Osteocyte (in vitro differentiated cells): ENCODE results near the gene FOXQ1. TPM values are rescaled to one million over a fixed set of nuclear protein-coding genes. Genes with fewer than 3 reads are reported as not detected.
A peak's percentile ranks its signal among the peaks of the same experiment; 100 is the strongest.

Source experiments
- DNase-seq: peaks from one replicate; pipeline ENCODE4 v3.0.0; 2021; ENCODE audit warnings: mixed read lengths; ENCODE audit not compliant: unreplicated experiment; ENCODE audit errors: extremely low spot score
- H3K27ac Mint-ChIP-seq: one replicate; pipeline ENCODE4 v1.8.0; 2021; ENCODE audit warnings: mild to moderate bottlenecking, mixed read lengths; ENCODE audit not compliant: unreplicated experiment
- H3K27me3 Mint-ChIP-seq: one replicate; pipeline ENCODE4 v1.8.0; 2021; ENCODE audit warnings: mixed read lengths; ENCODE audit not compliant: unreplicated experiment
- H3K36me3 Mint-ChIP-seq: one replicate; pipeline ENCODE4 v1.8.0; 2021; ENCODE audit warnings: mixed read lengths; ENCODE audit not compliant: unreplicated experiment
- H3K4me1 Mint-ChIP-seq: one replicate; pipeline ENCODE4 v1.8.0; 2021; ENCODE audit warnings: mixed read lengths; ENCODE audit not compliant: unreplicated experiment
- H3K4me3 Mint-ChIP-seq: one replicate; pipeline ENCODE4 v1.8.0; 2021; ENCODE audit warnings: mild to moderate bottlenecking, moderate library complexity, mixed read lengths; ENCODE audit not compliant: unreplicated experiment
- H3K9me3 Mint-ChIP-seq: one replicate; pipeline ENCODE4 v1.8.0; 2021; ENCODE audit warnings: mixed read lengths; ENCODE audit not compliant: unreplicated experiment
- total RNA-seq: library from RNA; stranded (reverse); gene quantifications from 2 replicates; pipeline ENCODE4 v1.2.1, GENCODE V29; 2021
- TF ChIP-seq, protein P1 (sequence below): fragments of 200-600 bp; sonication (generic); IDR thresholded peaks from 2 replicates; pipeline ENCODE4 v1.5.0; 2021; ENCODE audit warnings: antibody characterized with exemption, mild to moderate bottlenecking, moderate library complexity

The FOXQ1 gene
- total RNA-seq, 1 donor from 2014 or later = not detected

DNA sequence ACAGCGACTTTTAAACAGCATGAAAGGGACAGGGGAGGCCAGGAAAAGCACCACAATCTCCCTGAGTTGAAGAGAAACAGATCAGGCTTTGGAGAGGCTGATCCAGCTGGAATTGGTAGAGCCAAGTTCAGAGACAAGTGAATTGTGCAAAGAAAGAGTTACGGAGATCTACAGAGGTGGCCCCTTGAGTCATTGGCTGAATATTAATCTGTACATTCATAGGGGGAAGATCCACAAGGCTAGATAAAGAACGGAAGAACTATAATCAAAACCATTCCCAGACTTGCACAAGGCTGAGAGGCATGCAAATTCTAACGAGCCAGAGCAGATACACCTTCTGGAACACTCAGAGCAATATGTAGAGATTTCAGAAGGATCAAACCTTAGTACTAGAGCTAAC is 14.2 kb upstream of the FOXQ1 start:
- Mint-ChIP-seq H3K9me3 (peaks cover 21% of the 10 kb centered on the region), H3K36me3 (no peaks in the 10 kb centered on the region), H3K4me1 (no peaks in the 10 kb centered on the region), H3K4me3 (no peak overlapping the region), H3K27ac (no peak overlapping the region), H3K27me3 (peaks cover 50% of the 10 kb centered on the region)
- no peak for DNase-seq
- TF ChIP-seq, protein P1, sequence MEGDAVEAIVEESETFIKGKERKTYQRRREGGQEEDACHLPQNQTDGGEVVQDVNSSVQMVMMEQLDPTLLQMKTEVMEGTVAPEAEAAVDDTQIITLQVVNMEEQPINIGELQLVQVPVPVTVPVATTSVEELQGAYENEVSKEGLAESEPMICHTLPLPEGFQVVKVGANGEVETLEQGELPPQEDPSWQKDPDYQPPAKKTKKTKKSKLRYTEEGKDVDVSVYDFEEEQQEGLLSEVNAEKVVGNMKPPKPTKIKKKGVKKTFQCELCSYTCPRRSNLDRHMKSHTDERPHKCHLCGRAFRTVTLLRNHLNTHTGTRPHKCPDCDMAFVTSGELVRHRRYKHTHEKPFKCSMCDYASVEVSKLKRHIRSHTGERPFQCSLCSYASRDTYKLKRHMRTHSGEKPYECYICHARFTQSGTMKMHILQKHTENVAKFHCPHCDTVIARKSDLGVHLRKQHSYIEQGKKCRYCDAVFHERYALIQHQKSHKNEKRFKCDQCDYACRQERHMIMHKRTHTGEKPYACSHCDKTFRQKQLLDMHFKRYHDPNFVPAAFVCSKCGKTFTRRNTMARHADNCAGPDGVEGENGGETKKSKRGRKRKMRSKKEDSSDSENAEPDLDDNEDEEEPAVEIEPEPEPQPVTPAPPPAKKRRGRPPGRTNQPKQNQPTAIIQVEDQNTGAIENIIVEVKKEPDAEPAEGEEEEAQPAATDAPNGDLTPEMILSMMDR = no peak

DNA sequence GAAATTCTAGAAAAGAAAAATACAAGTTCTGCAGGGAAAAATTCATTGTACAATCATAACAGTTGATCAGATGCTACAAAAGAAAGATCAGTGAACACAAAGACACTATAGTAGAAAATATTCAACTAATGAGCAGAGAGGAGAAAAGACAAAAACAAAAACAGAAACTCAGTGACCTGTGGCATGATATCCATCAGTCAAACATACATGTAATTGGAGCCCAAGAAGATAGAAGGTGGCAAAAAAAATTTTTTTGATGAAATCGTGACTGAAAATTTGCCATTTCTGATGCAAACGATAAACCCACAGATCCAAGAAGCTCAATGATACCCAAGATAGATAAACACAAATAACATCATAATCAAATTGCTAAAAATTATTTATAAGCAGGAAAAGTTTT is 13.1 kb upstream of the FOXQ1 start:
- H3K36me3 Mint-ChIP-seq = no peaks in the 10 kb centered on the region
- DNase-seq = no peak
- H3K4me3 Mint-ChIP-seq = no peak overlapping the region
- TF ChIP-seq, protein P1 = no peak
- no peaks in the 10 kb centered on the region for H3K4me1 Mint-ChIP-seq
- H3K9me3 Mint-ChIP-seq = peaks cover 19% of the 10 kb centered on the region
- peaks cover 50% of the 10 kb centered on the region for H3K27me3 Mint-ChIP-seq
- H3K27ac Mint-ChIP-seq = no peak overlapping the region

DNA sequence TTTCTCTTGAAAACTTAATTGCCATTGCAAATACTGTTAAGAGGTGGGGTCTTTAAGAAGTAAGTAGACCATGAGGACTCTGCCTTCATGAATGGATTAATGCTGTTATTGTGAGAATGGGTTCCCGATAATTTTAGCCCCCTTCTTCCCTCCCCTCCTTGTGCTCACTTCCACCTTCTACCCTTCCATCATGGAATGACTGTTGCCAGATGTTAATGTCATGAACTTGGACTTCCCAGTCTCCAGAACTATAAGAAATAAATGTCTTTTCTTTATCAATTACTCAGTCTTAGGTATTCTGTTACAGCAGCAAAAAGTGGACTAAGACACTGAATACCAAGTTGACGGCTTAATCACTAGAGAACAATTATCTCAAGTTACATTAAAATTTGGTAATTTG is 5.8 kb upstream of the FOXQ1 start:
- no peak for DNase-seq
- peaks cover 18% of the 10 kb centered on the region for H3K9me3 Mint-ChIP-seq
- peaks cover 67% of the 10 kb centered on the region for H3K27me3 Mint-ChIP-seq
- H3K27ac Mint-ChIP-seq = no peak overlapping the region
- H3K4me3 Mint-ChIP-seq = no peak overlapping the region
- peaks cover 7% of the 10 kb centered on the region for H3K4me1 Mint-ChIP-seq
- TF ChIP-seq, protein P1 = no peak
- H3K36me3 Mint-ChIP-seq = no peaks in the 10 kb centered on the region

DNA sequence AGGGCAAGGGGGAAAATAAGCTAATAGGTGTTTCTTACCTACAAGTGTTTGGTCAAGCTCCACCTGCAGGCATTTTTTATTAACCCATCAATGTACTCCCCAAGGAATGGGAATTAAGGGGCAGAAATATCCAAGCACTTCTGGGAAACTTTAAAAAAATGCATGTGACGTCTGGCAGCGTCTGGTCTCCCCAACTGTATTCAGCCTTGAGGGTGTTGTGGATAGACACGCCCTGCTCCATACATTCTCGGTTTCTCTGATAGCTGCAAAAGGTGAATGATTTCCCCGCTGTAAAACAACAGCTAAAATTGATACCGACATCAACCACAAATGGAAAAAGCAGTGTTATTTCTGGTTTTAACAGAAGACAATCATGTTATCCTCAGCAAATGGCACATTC is 2.5 kb upstream of the FOXQ1 start:
- no peaks in the 10 kb centered on the region for H3K36me3 Mint-ChIP-seq
- no peak for DNase-seq
- H3K27ac Mint-ChIP-seq = no peak overlapping the region
- no peak overlapping the region for H3K4me3 Mint-ChIP-seq
- H3K4me1 Mint-ChIP-seq = peaks cover 18% of the 10 kb centered on the region
- TF ChIP-seq, protein P1 = no peak
- H3K27me3 Mint-ChIP-seq = peaks cover 67% of the 10 kb centered on the region
- peaks cover 4% of the 10 kb centered on the region for H3K9me3 Mint-ChIP-seq

DNA sequence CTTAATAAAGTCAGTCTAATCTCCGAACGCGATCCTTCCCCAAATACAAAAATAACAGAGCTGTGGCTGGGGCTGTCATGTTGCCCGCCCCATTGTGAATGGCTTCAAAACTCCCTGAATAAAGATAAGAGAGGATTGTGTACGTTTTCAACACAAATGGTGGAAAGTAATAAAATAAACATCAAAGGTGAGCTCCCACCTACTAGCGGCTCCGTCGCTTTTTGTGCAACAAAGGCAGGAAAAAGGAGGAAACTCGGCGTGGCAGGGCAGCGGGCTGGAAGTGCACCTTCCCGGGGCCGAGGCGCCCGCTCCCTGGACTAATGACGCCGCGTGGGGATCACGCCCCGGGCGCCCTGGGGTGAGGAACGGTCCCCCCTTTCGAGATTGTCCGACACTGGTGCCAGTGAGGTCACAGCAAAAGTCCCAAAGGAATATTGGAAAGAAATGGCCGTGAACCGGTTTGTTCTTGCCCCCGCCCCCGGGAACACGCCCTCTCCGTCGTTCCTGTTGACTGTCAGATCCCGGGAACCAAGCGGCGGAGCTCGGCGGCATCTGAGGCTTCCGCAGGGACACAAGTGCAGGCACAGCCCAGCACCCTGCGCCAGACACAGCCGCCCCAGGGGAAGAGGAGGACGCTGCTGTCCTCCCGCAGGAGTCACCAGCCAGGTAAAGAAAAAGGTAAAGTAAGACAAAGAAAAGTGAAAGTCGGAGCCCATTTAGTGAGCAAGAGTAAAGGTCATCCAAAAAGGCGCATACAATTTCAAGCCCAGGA is 1.1 kb upstream of the FOXQ1 start:
- Mint-ChIP-seq H3K4me3 (peak overlapping the region; percentile 76), H3K4me1 (peaks cover 18% of the 10 kb centered on the region), H3K27ac (no peak overlapping the region), H3K36me3 (peaks cover 2% of the 10 kb centered on the region), H3K9me3 (peaks cover 4% of the 10 kb centered on the region), H3K27me3 (peaks cover 79% of the 10 kb centered on the region)
- TF ChIP-seq, protein P1 = no peak
- peak; percentile 84 for DNase-seq
